ENCODE measurements around the gene PRXL2C. TPM values are rescaled to one million over a fixed set of nuclear protein-coding genes. Genes with fewer than 3 reads are reported as not detected.

PRXL2C gene
- total RNA-seq, 1 donor from 2014 or later = 12.6 TPM

GRCh38 chr9:96609732-96610131, 45.4 kb downstream of the PRXL2C start:
- no peak for TF ChIP-seq CTCF (conservative IDR thresholded peaks at IDR 0.05; ENCODE audit: low read depth, low read length)
- H3K4me3 ChIP-seq (ENCODE audit: low read depth, low read length) = no peak overlapping the region
- no peak for DNase-seq (ENCODE audit: low read depth)

- no peak overlapping the region for H3K4me3 ChIP-seq (ENCODE audit: low read depth, low read length)
- no peak for DNase-seq (ENCODE audit: low read depth)
- no peak for TF ChIP-seq CTCF (conservative IDR thresholded peaks at IDR 0.05; ENCODE audit: low read depth, low read length)
Observed at GRCh38 chr9:96607971-96608370, 47.1 kb downstream of the PRXL2C start.

GRCh38 chr9:96605328-96605727, 49.8 kb downstream of the PRXL2C start:
- TF ChIP-seq CTCF (conservative IDR thresholded peaks at IDR 0.05; ENCODE audit: low read depth, low read length) = no peak

GRCh38 chr9:96604004-96604319, 51.2 kb downstream of the PRXL2C start:
- TF ChIP-seq CTCF (conservative IDR thresholded peaks at IDR 0.05; ENCODE audit: low read depth, low read length) = no peak
- H3K4me3 ChIP-seq (ENCODE audit: low read depth, low read length) = no peak overlapping the region
- DNase-seq (ENCODE audit: low read depth) = no peak

More at GRCh38 chr9:96605328-96605727, 49.8 kb downstream of the PRXL2C start:
- DNase-seq (ENCODE audit: low read depth) = no peak
- H3K4me3 ChIP-seq (ENCODE audit: low read depth, low read length) = no peak overlapping the region

GRCh38 chr9:96603305-96604003, 51.7 kb downstream of the PRXL2C start:
- no peak for TF ChIP-seq CTCF (conservative IDR thresholded peaks at IDR 0.05; ENCODE audit: low read depth, low read length)

GRCh38 chr9:96599298-96599697, 55.8 kb downstream of the PRXL2C start:
- DNase-seq (ENCODE audit: low read depth) = no peak
- H3K4me3 ChIP-seq (ENCODE audit: low read depth, low read length) = no peak overlapping the region
- no peak for TF ChIP-seq CTCF (conservative IDR thresholded peaks at IDR 0.05; ENCODE audit: low read depth, low read length)

More at GRCh38 chr9:96603305-96604003, 51.7 kb downstream of the PRXL2C start:
- DNase-seq (ENCODE audit: low read depth) = no peak
- H3K4me3 ChIP-seq (ENCODE audit: low read depth, low read length) = no peak overlapping the region

- H3K4me3 ChIP-seq (ENCODE audit: low read depth, low read length) = no peak overlapping the region
- TF ChIP-seq CTCF (conservative IDR thresholded peaks at IDR 0.05; ENCODE audit: low read depth, low read length) = no peak
- no peak for DNase-seq (ENCODE audit: low read depth)
Observed at GRCh38 chr9:96596601-96597111, 58.5 kb downstream of the PRXL2C start.

Data from epithelial cell of proximal tubule (primary cell).